Raji (cell line): Measurements from ENCODE around the gene TMEM38B.

ENCODE experiments used
- POLR2A ChIP-seq: IDR thresholded peaks from 2 replicates; pipeline ENCODE4 v1.6.1; 2011; ENCODE audit warnings: low read depth, low read length, control low read depth; ENCODE audit not compliant: insufficient read depth

Gene TMEM38B

DNA sequence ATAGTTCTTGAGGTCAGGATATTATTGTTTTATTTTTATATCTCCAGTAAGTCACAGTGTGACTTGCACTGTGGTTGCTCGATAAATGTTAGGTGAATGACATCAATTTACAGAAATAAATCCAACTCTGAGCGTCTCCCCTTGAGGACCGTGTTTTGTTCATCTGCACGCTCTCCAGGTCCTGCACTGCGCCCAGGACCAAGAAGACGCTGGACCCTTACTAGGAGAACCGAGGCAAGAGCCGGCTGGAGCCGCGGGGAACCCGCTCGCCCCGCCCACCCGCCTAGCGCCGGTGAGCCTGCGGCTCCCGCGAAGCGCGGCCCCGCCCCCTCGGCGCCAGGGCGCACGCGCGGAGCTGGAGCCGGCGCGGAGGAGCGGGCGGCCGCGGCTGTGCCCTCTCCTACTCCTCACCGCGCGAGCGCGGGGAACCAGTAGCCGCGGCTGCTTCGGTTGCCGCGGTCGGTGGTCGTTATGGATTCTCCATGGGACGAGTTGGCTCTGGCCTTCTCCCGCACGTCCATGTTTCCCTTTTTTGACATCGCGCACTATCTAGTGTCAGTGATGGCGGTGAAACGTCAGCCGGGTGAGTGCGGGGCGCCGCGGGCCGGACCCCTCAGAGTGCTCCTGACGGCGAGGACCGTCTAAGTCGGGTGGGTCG, at the start of gene TMEM38B:
TSS of gene TMEM38B (plus strand) at position 352 of the 658 bp plus-strand sequence. CDS start at position 472, 120 bp downstream.
- peak; percentile 80 for TF ChIP-seq POLR2A

DNA sequence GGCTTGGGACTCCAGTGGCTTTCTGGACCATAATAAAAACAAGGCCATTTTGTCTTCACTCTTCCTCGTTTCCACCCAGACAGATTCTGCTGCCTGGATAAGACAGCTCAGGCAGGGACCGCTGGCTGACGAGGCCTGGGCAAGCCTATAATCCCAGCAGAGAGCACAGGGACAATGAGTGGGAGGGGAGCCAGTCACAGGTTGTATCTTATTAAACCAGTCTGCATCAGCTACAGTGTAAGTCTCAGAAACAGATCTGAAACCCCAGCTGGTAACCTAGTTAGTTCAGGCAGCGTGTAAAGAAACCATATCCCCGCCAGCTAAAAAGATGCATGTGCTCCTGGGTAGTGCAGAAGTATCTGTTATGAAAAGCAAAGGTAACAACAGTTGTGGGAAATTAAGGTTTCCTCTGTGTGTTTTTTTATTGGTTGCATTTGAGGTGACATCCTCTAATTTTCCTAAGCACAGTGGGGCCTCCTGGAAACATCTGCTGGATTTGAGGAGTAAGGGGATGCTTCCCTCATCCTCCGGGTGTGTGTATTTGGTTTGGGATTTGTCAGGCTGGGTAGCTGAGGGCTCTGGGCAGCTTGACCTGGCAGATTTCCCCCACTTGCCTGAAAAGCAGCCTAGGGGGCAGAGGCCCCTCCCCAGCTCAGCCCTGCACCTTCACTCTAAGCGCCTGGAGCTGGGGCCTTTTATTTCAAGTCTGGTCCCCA, 47.3 kb upstream of the TMEM38B start:
- TF ChIP-seq POLR2A, result no peak

DNA sequence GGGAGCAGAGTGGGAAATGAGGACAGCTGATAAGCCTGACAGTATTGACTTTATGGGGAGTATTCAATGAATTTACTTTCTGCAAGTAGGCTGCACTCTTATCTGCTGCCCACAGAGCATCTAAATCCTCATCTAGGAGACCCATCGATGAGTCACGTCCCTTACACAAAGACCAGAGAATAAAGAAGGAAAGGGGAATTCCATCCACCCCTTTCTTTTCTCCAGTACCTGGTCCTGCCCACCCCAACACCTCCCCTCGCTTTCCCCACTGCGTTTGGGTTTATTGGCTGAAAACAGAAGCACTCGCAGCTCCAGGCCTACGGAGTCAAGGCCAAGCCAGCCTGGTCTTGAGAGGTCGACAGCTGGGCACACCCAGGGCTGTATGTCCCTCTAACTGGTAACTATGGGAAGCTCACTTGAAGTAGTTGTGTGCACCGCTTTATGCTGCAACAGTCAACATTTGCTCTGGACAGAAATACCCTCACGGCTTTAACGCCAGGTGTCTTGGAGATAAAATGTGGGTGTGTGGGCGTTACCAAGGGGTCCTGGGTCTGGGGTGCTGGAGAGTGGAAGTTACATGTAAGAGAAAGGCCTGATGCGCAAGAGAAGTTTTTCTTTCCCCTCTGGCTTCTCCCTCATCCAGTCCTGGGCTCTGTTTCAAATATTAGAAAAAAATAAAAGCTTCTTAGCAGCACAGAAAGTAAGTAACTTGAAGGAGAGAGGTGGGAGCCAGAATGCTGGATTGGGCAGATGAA, 46.6 kb upstream of the TMEM38B start:
- no peak for TF ChIP-seq POLR2A

DNA sequence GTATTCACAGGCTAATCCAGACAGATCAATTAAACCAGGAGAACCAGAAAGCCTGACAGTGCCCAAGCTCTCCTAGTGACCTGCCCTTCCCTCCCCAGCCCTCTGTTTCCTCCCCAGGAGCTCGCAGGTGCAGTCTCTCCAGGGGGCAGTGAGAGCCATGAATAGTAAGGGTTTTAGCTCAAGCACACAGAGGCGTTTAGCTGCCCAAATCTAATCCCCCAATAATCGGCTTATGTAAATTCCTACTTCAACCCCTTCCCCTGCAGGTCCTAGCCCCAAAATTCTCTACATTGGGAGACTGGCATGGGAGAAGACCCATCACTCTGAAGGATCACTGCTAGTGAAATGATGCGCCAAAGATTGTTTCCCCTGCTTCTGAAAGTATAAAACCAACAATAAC, 42.5 kb upstream of the TMEM38B start:
- TF ChIP-seq POLR2A, result no peak

DNA sequence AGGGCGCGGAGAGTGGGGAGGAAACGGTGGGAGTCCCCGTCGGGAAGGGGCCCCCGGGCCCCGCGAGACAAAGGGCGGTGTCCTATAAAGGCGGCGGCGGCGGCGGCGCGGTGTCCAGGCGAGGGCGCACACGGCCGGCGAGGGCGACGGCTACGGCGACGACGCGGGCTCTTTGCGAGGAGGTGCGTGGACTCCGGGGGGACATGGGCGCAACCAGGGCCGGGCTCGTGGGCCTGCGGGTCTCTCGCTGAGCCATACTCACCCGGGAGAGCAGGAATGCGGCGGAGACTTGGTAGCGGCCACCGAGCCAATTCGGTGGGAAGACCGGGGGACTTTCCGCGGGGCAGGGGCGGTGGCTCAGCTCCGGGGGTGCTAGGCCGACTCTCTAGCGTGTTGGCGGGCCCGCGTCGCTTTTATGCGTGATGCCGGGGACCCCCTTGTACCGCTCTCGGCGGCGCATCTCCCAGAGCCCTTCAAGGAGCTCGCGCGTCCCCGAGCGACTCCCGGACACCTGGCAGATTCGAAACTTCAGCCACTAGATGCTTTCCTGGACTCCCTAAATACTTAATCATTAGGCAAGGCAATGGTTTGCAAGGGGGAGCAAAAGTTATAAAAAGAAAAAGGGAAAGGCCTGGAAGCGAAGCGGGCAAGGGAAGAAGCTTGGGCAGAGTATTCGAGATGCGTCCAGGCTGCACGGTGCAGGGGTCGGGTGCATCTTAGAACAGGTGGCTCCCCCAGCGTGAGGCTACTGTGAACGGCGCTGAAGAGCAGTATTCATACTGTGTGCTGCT, 38.0 kb upstream of the TMEM38B start:
- no peak for TF ChIP-seq POLR2A

DNA sequence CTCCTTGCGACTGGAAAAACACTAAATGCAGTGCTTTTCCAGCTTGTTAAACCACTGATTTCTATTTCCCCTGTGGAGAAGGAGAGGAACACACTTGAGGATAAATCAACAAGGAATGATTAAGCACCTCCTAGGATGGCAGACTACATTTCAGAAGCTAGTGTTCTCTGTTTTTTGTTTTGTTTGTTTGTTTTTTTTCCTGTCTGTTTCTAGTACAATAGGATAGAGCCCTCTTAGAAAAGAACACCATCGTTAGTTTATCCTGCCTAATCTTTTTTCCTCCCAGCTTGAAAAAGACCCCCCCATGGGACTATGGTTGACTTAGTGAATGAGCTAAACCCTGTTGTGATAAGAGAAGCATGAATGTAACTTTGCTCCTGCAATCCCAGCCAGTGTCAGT, 36.0 kb upstream of the TMEM38B start:
- TF ChIP-seq POLR2A, result no peak

DNA sequence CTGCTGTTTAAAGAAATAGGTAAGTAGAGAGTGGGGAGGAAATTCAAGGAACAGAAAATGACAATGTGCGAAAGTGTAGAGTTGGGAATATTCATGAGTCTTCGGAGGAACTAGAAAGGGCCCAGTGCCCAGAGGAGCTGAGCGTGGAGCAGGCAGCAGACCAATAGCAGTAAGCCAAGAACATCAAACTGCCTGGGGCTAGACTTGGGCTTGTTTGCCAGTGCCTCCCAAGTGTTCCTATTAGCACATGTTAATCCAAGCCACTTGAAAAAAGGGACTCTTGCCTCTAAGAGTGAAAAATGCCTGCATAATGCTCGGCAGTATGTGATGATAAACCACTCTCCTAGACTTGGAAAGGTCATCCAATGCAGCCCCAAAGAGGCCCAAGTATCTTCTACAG, 33.3 kb upstream of the TMEM38B start:
- no peak for TF ChIP-seq POLR2A

GRCh38 chr9:105662184-105663104, 31.9 kb upstream of the TMEM38B start, which contains the start of gene TAL2:
Gene TAL2 (plus strand): TSS chr9:105662457. CDS start chr9:105662497, 40 bp downstream.
- TF ChIP-seq POLR2A, result no peak

- TF ChIP-seq POLR2A, result no peak
These were observed 30.4 kb upstream of the TMEM38B start for GRCh38 chr9:105663914-105664313.

GRCh38 chr9:105667867-105668266, 26.5 kb upstream of the TMEM38B start:
- TF ChIP-seq POLR2A, result no peak

- TF ChIP-seq POLR2A, result no peak
These were observed 24.0 kb upstream of the TMEM38B start for GRCh38 chr9:105670315-105670714.

DNA sequence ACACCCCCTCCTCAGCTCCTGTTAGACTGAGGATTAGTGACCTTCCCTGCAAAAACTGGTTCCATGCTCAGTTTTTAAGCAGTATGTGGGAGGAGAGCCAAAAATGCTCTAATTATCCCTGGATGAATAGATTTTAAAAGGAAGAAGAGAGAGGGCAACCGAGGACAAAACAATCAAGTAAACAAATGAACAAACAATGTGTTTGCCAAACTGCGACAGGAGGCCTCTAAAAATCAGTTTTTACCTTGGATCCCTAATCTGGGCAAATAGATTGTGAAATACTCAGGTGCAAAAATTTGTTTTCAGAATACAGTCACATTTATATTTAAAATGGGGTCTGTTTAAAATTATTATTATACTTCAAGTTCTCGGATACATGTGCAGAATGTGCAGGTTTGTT, 23.6 kb upstream of the TMEM38B start:
- no peak for TF ChIP-seq POLR2A

- TF ChIP-seq POLR2A, result no peak
These were observed 21.6 kb upstream of the TMEM38B start for GRCh38 chr9:105672711-105673234.
